Natural killer cell (primary cell): ENCODE measurements around the gene EPB42. TPM values are rescaled to one million over a fixed set of nuclear protein-coding genes. Genes with fewer than 3 reads are reported as not detected.
"Not testable (repeated sequence)": the region's sequence is repeated elsewhere in the genome, so short reads cannot be mapped to it uniquely, and the experiment has no call there.

Source experiments
- ATAC-seq, 3 donors: fragments of 150-1000 bp in 2 of 3; fragments of 200-7000 bp in 1 of 3; cut with Tn5 transposase; 1 replicate in 1 of 3; 2 replicates in 2 of 3; pipeline ENCODE4 v1.10.0; 2021; ENCODE audit warnings: mild to moderate bottlenecking in 2 of 3, moderate library complexity in 2 of 3
- DNase-seq, 2 donors: peaks; one replicate each; pipeline versions ENCODE4 v3.0.0 to v3.0.0-alpha.2; 2013 to 2021; ENCODE audit warnings: mixed read lengths in 1 of 2
- H3K27ac ChIP-seq: one replicate; pipeline ENCODE4 v1.5.1; 2013; ENCODE audit warnings: mild to moderate bottlenecking, low read length
- H3K27me3 ChIP-seq: one replicate; pipeline ENCODE4 v1.6.1; 2013; ENCODE audit warnings: low read length; ENCODE audit not compliant: control insufficient read depth, insufficient read depth
- H3K36me3 ChIP-seq: one replicate; pipeline ENCODE4 v1.6.1; 2013; ENCODE audit warnings: low read length; ENCODE audit not compliant: control insufficient read depth, insufficient read depth
- H3K4me1 ChIP-seq: one replicate; pipeline ENCODE4 v1.6.1; 2013; ENCODE audit warnings: low read length; ENCODE audit not compliant: control insufficient read depth, insufficient read depth
- H3K4me3 ChIP-seq: one replicate; pipeline ENCODE4 v1.5.1; 2013; ENCODE audit warnings: low read length
- H3K9me3 ChIP-seq: one replicate; pipeline ENCODE4 v1.6.1; 2013; ENCODE audit warnings: low read length; ENCODE audit not compliant: control insufficient read depth, insufficient read depth
- H3K27ac Mint-ChIP-seq, 2 donors: one replicate each; pipeline ENCODE4 v1.8.0; 2022; ENCODE audit warnings: mild to moderate bottlenecking in 2 of 2, mixed read lengths in 2 of 2, moderate library complexity in 1 of 2
- H3K27me3 Mint-ChIP-seq, 2 donors: one replicate each; pipeline ENCODE4 v1.8.0; 2022; ENCODE audit warnings: low read depth in 2 of 2, mixed read lengths in 2 of 2
- H3K36me3 Mint-ChIP-seq: one replicate; pipeline ENCODE4 v1.8.0; 2022; ENCODE audit warnings: mixed read lengths
- H3K4me1 Mint-ChIP-seq, 2 donors: one replicate each; pipeline ENCODE4 v1.8.0; 2022; ENCODE audit warnings: mixed read lengths in 2 of 2
- H3K4me3 Mint-ChIP-seq: one replicate; pipeline ENCODE4 v1.8.0; 2022; ENCODE audit warnings: mild to moderate bottlenecking, moderate library complexity, mixed read lengths
- H3K9me3 Mint-ChIP-seq, 2 donors: one replicate each; pipeline ENCODE4 v1.8.0; 2022; ENCODE audit warnings: mixed read lengths in 2 of 2
- WGBS: methylation state at CpG from one replicate; pipeline ENCODE4 v1.1.7; 2013; ENCODE audit warnings: missing lambda C conversion rate; ENCODE audit not compliant: insufficient coverage; 5-methylcytosine and 5-hydroxymethylcytosine counted together
- intact Hi-C: fragments of 100-400 bp; cut with micrococcal nuclease; formaldehyde crosslinking; loops from one replicate; pipeline ENCODE4 v1.14.2; 2022
- total RNA-seq, 4 donors: library from RNA; stranded (reverse); fragments of 120-200 nt in 1 of 4; gene quantifications; one replicate each; pipeline versions ENCODE4 v1.2.3 to v1.2.4, GENCODE V29; 2013 to 2022
- TF ChIP-seq, protein P1 (sequence below): fragments of 200-600 bp; IDR thresholded peaks from one replicate; pipeline ENCODE4 v1.8.0; 2022; ENCODE audit warnings: antibody characterized with exemption

Gene EPB42
- total RNA-seq, 3 donors from 2014 or later (not counting 1 experiment from before 2014, with no cell fraction given): not detected

DNA sequence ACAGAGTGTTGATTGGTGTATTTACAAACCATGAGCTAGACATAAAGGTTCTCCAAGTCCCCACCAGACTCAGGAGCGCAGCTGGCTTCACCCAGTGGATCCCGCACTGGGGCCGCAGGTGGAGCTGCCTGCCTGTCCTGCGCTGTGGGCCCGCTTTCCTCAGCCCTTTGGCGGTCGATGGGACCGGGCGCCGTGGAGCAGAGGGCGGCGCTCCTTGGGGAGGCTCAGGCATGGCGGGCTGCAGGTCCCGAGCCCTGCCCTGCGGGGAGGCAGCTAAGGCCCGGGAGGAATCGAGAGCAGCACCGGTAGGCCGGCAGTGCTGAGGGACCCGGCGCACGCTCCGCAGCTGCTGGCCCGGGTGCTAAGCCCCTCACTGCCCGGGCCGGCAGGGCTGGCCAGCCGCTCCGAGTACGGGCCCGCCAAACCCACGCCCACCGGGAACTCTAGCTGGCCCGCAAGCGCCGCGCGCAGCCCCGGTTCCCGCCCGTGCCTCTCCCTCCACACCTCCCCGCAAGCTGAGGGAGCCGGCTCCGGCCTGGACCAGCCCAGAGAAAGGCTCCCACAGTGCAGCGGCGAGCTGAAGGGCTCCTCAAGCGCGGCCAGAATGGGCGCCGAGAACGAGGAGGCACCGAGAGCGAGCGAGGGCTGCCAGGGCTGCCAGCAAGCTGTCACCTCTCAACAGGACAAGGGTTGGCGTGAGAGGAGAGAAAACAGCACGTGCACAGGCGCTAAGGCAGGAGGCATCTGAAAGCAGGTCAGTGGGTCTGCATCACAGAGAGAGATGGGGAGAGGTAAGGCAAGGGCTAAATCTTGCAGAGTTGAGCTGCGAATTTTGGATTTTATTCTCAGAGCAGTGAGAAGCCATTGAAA, 5.9 kb upstream of the EPB42 start:
- ATAC-seq: no peak
- intact Hi-C loops: no loop called here
- TF ChIP-seq, protein P1, sequence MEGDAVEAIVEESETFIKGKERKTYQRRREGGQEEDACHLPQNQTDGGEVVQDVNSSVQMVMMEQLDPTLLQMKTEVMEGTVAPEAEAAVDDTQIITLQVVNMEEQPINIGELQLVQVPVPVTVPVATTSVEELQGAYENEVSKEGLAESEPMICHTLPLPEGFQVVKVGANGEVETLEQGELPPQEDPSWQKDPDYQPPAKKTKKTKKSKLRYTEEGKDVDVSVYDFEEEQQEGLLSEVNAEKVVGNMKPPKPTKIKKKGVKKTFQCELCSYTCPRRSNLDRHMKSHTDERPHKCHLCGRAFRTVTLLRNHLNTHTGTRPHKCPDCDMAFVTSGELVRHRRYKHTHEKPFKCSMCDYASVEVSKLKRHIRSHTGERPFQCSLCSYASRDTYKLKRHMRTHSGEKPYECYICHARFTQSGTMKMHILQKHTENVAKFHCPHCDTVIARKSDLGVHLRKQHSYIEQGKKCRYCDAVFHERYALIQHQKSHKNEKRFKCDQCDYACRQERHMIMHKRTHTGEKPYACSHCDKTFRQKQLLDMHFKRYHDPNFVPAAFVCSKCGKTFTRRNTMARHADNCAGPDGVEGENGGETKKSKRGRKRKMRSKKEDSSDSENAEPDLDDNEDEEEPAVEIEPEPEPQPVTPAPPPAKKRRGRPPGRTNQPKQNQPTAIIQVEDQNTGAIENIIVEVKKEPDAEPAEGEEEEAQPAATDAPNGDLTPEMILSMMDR: no peak
- Histone ChIP-seq H3K9me3 (no peaks in the 10 kb centered on the region), H3K27me3 (no peaks in the 10 kb centered on the region), H3K27ac (no peak overlapping the region), H3K4me3 (no peak overlapping the region), H3K36me3 (no peaks in the 10 kb centered on the region), H3K4me1 (peaks cover 6% of the 10 kb centered on the region)
- Mint-ChIP-seq H3K27ac (no peak overlapping the region), H3K9me3 (no peaks in the 10 kb centered on the region), H3K36me3 (no peaks in the 10 kb centered on the region), H3K27me3 (peaks cover 7 to 11% of the 10 kb centered on the region in 2 donors), H3K4me1 (peaks cover 9 to 10% of the 10 kb centered on the region in 2 donors), H3K4me3 (no peak overlapping the region)
- 95% methylated on average over 57 of the region's 57 CpGs for WGBS
- DNase-seq: no peak

DNA sequence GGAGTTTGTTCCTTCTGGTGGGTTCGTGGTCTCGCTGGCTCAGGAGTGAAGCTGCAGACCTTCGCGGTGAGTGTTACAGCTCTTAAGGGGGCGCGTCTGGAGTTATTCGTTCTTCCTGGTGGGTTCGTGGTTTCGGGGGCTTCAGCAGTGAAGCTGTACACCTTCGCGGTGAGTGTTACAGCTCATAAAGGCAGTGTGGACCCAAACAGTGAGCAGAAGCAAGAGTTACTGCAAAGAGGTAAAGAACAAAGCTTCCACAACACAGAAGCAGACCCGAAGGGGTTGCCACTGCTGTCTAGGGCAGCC, 5.1 kb upstream of the EPB42 start:
- not testable (repeated sequence) for H3K4me1 ChIP-seq, H3K27me3 ChIP-seq, H3K36me3 Mint-ChIP-seq, ATAC-seq, H3K9me3 ChIP-seq, H3K9me3 Mint-ChIP-seq, H3K4me3 ChIP-seq, DNase-seq, H3K27ac ChIP-seq, H3K36me3 ChIP-seq
- peak overlapping the region; percentile 70 for H3K4me3 Mint-ChIP-seq
- 43% methylated on average over 12 of the region's 12 CpGs for WGBS
- H3K27me3 Mint-ChIP-seq: peaks cover 7 to 11% of the 10 kb centered on the region in 2 donors
- peak overlapping the region in 1 of 2 donors; percentile 78 for H3K27ac Mint-ChIP-seq
- intact Hi-C loops: loop anchor here (1.0 kb wide), 1 partner anchor 59 kb away; no protein-coding TSS in a partner anchor
- H3K4me1 Mint-ChIP-seq: peaks cover 12 to 14% of the 10 kb centered on the region in 2 donors

DNA sequence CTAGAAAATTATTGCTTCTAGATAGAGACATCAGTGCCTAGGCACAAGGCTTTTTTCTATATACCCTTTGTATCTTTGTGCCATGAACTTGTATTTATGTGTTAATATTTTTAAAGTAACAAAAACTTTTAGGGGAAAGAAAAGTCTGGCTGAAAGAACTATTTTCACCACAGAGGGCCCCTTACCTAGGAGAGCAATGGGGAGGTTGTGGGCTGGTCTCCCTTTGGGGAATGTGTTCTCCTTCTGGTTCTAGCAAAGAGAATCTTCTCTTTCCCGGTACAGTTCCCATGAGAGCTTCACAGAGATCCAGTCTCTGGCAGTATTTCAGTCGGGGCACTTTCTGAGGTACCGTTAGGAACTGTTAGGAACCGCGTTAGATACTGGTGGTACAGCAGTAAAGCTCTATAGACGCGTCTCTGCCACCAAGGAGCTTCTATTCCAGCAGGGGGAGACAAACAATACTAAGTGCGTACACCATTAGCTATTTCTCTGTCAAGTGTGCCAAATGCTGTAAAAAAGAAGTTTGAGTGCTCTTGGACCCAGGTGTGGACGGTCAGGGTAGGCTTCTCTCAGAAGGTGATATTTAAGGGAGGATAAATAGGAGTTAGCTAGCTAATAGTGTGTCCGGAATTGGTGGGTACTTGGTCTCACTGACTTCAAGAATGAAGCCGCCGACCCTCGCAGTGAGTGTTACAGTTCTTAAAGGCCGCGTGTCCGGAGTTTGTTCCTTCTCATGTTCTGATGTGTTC, 4.6 kb upstream of the EPB42 start:
- DNase-seq (peak in 1 of 2 donors; percentile 79), ATAC-seq (peak; percentile 77 to 87 (median 84))
- TF ChIP-seq, protein P1: peak; percentile 67
- H3K36me3 Mint-ChIP-seq: no peaks in the 10 kb centered on the region
- peak overlapping the region in 1 of 2 donors; percentile 78 for H3K27ac Mint-ChIP-seq
- H3K27ac ChIP-seq: no peak overlapping the region
- H3K36me3 ChIP-seq: no peaks in the 10 kb centered on the region
- H3K27me3 Mint-ChIP-seq: peaks cover 7 to 11% of the 10 kb centered on the region in 2 donors
- no peak overlapping the region for H3K4me3 ChIP-seq
- H3K27me3 ChIP-seq: no peaks in the 10 kb centered on the region
- H3K4me1 ChIP-seq: peaks cover 7% of the 10 kb centered on the region
- H3K4me1 Mint-ChIP-seq: peaks cover 16 to 18% of the 10 kb centered on the region in 2 donors
- 40% methylated on average over 16 of the region's 16 CpGs for WGBS
- no peaks in the 10 kb centered on the region for H3K9me3 ChIP-seq
- H3K9me3 Mint-ChIP-seq: no peaks in the 10 kb centered on the region
- H3K4me3 Mint-ChIP-seq: peak overlapping the region; percentile 70
- intact Hi-C loops: loop anchor here (1.0 kb wide), 1 partner anchor 60 kb away; no protein-coding TSS in a partner anchor

DNA sequence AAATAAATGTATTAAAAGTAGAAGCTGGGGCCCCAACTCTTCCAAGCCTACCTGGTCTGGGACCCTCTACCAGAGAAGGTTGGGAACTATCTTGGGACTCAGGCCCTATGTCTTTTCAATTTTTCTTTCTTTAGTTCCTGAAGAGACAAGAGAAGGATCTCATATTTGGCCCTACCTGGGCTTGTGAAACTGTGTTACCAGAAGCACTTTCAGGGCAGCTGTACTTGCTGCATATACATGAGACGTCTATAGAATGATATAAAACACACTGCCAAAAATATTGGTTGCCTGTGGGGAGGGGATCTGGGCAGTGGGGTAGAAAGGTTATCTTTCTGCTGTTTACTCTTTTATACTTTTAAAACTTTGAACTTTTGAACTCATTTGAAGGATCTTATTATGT, 604 bp upstream of the EPB42 start:
- Histone ChIP-seq H3K27me3 (no peaks in the 10 kb centered on the region), H3K9me3 (no peaks in the 10 kb centered on the region), H3K4me3 (no peak overlapping the region), H3K4me1 (peaks cover 16% of the 10 kb centered on the region), H3K36me3 (no peaks in the 10 kb centered on the region), H3K27ac (no peak overlapping the region)
- no CpG with 5 or more reads among the region's 1 CpG for WGBS
- Mint-ChIP-seq H3K27ac (no peak overlapping the region), H3K27me3 (peaks cover 7 to 11% of the 10 kb centered on the region in 2 donors), H3K4me3 (no peak overlapping the region), H3K36me3 (no peaks in the 10 kb centered on the region), H3K4me1 (peaks cover 21 to 29% of the 10 kb centered on the region in 2 donors), H3K9me3 (no peaks in the 10 kb centered on the region)
- intact Hi-C loops: no loop called here
- no peak for ATAC-seq
- DNase-seq: no peak
- TF ChIP-seq, protein P1: no peak
